Activated T-helper 17 cell treated with anti-CD3 and anti-CD28 coated beads, Interleukin-2, amount 50 U/mL, for 72 hours (primary cell): ENCODE results near the gene TRPV3. TPM values are rescaled to one million over a fixed set of nuclear protein-coding genes. Genes with fewer than 3 reads are reported as not detected.
"Not testable (repeated sequence)": the region's sequence is repeated elsewhere in the genome, so short reads cannot be mapped to it uniquely, and the experiment has no call there.

Experiments
- ATAC-seq: fragments of 150-1000 bp; cut with Tn5 transposase; replicated peaks from 2 replicates; pipeline ENCODE4 v1.10.0; 2021; ENCODE audit warnings: mild to moderate bottlenecking, moderate library complexity
- H3K27ac Mint-ChIP-seq: one replicate; pipeline ENCODE4 v1.8.0; 2022; ENCODE audit warnings: mixed read lengths
- H3K27me3 Mint-ChIP-seq: one replicate; pipeline ENCODE4 v1.8.0; 2022; ENCODE audit warnings: mixed read lengths
- H3K36me3 Mint-ChIP-seq: one replicate; pipeline ENCODE4 v1.8.0; 2022; ENCODE audit warnings: low read depth, mild to moderate bottlenecking, mixed read lengths
- H3K4me1 Mint-ChIP-seq: one replicate; pipeline ENCODE4 v1.8.0; 2022; ENCODE audit warnings: mixed read lengths
- H3K4me3 Mint-ChIP-seq: one replicate; pipeline ENCODE4 v1.8.0; 2022; ENCODE audit warnings: mild to moderate bottlenecking, mixed read lengths
- H3K9me3 Mint-ChIP-seq: one replicate; pipeline ENCODE4 v1.8.0; 2022; ENCODE audit warnings: mixed read lengths
- total RNA-seq, 2 donors: library from RNA; stranded (reverse); gene quantifications; one replicate each; pipeline ENCODE4 v1.2.3, GENCODE V29; 2022

The TRPV3 gene
- total RNA-seq, 2 donors from 2014 or later, result 0.86 to 3.5 TPM

GRCh38 chr17:3589784-3590183 is 32.2 kb upstream of the TRPV3 start:
- Mint-ChIP-seq H3K27me3 (no peaks in the 10 kb centered on the region), H3K36me3 (peaks cover 13% of the 10 kb centered on the region), H3K9me3 (no peaks in the 10 kb centered on the region), H3K27ac (no peak overlapping the region), H3K4me1 (no peaks in the 10 kb centered on the region), H3K4me3 (no peak overlapping the region)
- ATAC-seq, result no peak

GRCh38 chr17:3585826-3586225 is 28.2 kb upstream of the TRPV3 start:
- Mint-ChIP-seq H3K4me1 (no peaks in the 10 kb centered on the region), H3K4me3 (no peak overlapping the region)
- no peak for ATAC-seq

GRCh38 chr17:3583456-3583855 is 25.8 kb upstream of the TRPV3 start:
- ATAC-seq, result no peak
- Mint-ChIP-seq H3K27me3 (no peaks in the 10 kb centered on the region), H3K4me1 (no peaks in the 10 kb centered on the region), H3K9me3 (no peaks in the 10 kb centered on the region), H3K27ac (no peak overlapping the region), H3K36me3 (peaks cover 9% of the 10 kb centered on the region), H3K4me3 (no peak overlapping the region)

More at GRCh38 chr17:3585826-3586225, 28.2 kb upstream of the TRPV3 start:
- no peaks in the 10 kb centered on the region for H3K9me3 Mint-ChIP-seq
- no peaks in the 10 kb centered on the region for H3K27me3 Mint-ChIP-seq
- H3K27ac Mint-ChIP-seq, result no peak overlapping the region
- peaks cover 15% of the 10 kb centered on the region for H3K36me3 Mint-ChIP-seq

GRCh38 chr17:3582915-3583314 is 25.3 kb upstream of the TRPV3 start:
- Mint-ChIP-seq H3K4me1 (no peaks in the 10 kb centered on the region), H3K27ac (no peak overlapping the region), H3K27me3 (no peaks in the 10 kb centered on the region), H3K4me3 (no peak overlapping the region), H3K36me3 (peaks cover 9% of the 10 kb centered on the region), H3K9me3 (no peaks in the 10 kb centered on the region)
- no peak for ATAC-seq

- not testable (repeated sequence) for H3K27me3 Mint-ChIP-seq, ATAC-seq, H3K4me1 Mint-ChIP-seq, H3K27ac Mint-ChIP-seq, H3K36me3 Mint-ChIP-seq, H3K4me3 Mint-ChIP-seq, H3K9me3 Mint-ChIP-seq
Measured at GRCh38 chr17:3578667-3579066, 21.1 kb upstream of the TRPV3 start.

GRCh38 chr17:3576970-3577369 is 19.4 kb upstream of the TRPV3 start:
- Mint-ChIP-seq H3K27me3 (no peaks in the 10 kb centered on the region), H3K4me1 (no peaks in the 10 kb centered on the region), H3K4me3 (no peak overlapping the region), H3K9me3 (no peaks in the 10 kb centered on the region), H3K36me3 (peaks cover 5% of the 10 kb centered on the region), H3K27ac (no peak overlapping the region)
- ATAC-seq, result no peak

- Mint-ChIP-seq H3K4me1 (no peaks in the 10 kb centered on the region), H3K27ac (no peak overlapping the region), H3K4me3 (no peak overlapping the region), H3K36me3 (no peaks in the 10 kb centered on the region), H3K27me3 (no peaks in the 10 kb centered on the region), H3K9me3 (no peaks in the 10 kb centered on the region)
- peak; percentile 34 for ATAC-seq
Measured at GRCh38 chr17:3575511-3575910, 17.9 kb upstream of the TRPV3 start.

- Mint-ChIP-seq H3K27me3 (no peaks in the 10 kb centered on the region), H3K4me3 (no peak overlapping the region), H3K4me1 (no peaks in the 10 kb centered on the region), H3K27ac (no peak overlapping the region), H3K36me3 (no peaks in the 10 kb centered on the region), H3K9me3 (no peaks in the 10 kb centered on the region)
- no peak for ATAC-seq
Measured at GRCh38 chr17:3574231-3574630, 16.6 kb upstream of the TRPV3 start.

GRCh38 chr17:3573246-3574100 is 15.9 kb upstream of the TRPV3 start:
- no peaks in the 10 kb centered on the region for H3K36me3 Mint-ChIP-seq
- no peaks in the 10 kb centered on the region for H3K27me3 Mint-ChIP-seq
- no peaks in the 10 kb centered on the region for H3K9me3 Mint-ChIP-seq
- H3K4me3 Mint-ChIP-seq, result no peak overlapping the region
- no peak overlapping the region for H3K27ac Mint-ChIP-seq
- H3K4me1 Mint-ChIP-seq, result no peaks in the 10 kb centered on the region
- ATAC-seq, result no peak

GRCh38 chr17:3572231-3572630 is 14.6 kb upstream of the TRPV3 start:
- no peak for ATAC-seq

GRCh38 chr17:3571043-3571900 is 13.7 kb upstream of the TRPV3 start:
- Mint-ChIP-seq H3K4me1 (no peaks in the 10 kb centered on the region), H3K27me3 (no peaks in the 10 kb centered on the region), H3K27ac (no peak overlapping the region), H3K36me3 (no peaks in the 10 kb centered on the region), H3K9me3 (no peaks in the 10 kb centered on the region), H3K4me3 (no peak overlapping the region)
- no peak for ATAC-seq

More at GRCh38 chr17:3572231-3572630, 14.6 kb upstream of the TRPV3 start:
- no peaks in the 10 kb centered on the region for H3K27me3 Mint-ChIP-seq
- H3K36me3 Mint-ChIP-seq, result no peaks in the 10 kb centered on the region
- no peak overlapping the region for H3K4me3 Mint-ChIP-seq
- H3K9me3 Mint-ChIP-seq, result no peaks in the 10 kb centered on the region
- no peak overlapping the region for H3K27ac Mint-ChIP-seq
- H3K4me1 Mint-ChIP-seq, result no peaks in the 10 kb centered on the region

- no peak for ATAC-seq
- Mint-ChIP-seq H3K9me3 (no peaks in the 10 kb centered on the region), H3K4me3 (no peak overlapping the region), H3K27ac (no peak overlapping the region), H3K36me3 (no peaks in the 10 kb centered on the region), H3K4me1 (no peaks in the 10 kb centered on the region), H3K27me3 (no peaks in the 10 kb centered on the region)
Measured at GRCh38 chr17:3569534-3570137, 12.0 kb upstream of the TRPV3 start.

GRCh38 chr17:3566551-3566950 is 8.9 kb upstream of the TRPV3 start:
- H3K27ac Mint-ChIP-seq, result no peak overlapping the region
- ATAC-seq, result no peak
- H3K27me3 Mint-ChIP-seq, result no peaks in the 10 kb centered on the region
- no peak overlapping the region for H3K4me3 Mint-ChIP-seq
- H3K4me1 Mint-ChIP-seq, result no peaks in the 10 kb centered on the region
- no peaks in the 10 kb centered on the region for H3K36me3 Mint-ChIP-seq
- H3K9me3 Mint-ChIP-seq, result no peaks in the 10 kb centered on the region

GRCh38 chr17:3565143-3565542 is 7.5 kb upstream of the TRPV3 start:
- no peaks in the 10 kb centered on the region for H3K4me1 Mint-ChIP-seq
- H3K9me3 Mint-ChIP-seq, result no peaks in the 10 kb centered on the region
- H3K27me3 Mint-ChIP-seq, result no peaks in the 10 kb centered on the region
- no peak overlapping the region for H3K27ac Mint-ChIP-seq
- H3K4me3 Mint-ChIP-seq, result no peak overlapping the region
- no peaks in the 10 kb centered on the region for H3K36me3 Mint-ChIP-seq
- no peak for ATAC-seq
